ENCODE results near the gene KDR. TPM values are rescaled to one million over a fixed set of nuclear protein-coding genes. Genes with fewer than 3 reads are reported as not detected.

Gene KDR
- 10 to 100 TPM; 53.9 to 77.1 (median 60.2) TPM for polyA plus RNA-seq (ENCODE audit: insufficient read length in 4 of 4)

DNA sequence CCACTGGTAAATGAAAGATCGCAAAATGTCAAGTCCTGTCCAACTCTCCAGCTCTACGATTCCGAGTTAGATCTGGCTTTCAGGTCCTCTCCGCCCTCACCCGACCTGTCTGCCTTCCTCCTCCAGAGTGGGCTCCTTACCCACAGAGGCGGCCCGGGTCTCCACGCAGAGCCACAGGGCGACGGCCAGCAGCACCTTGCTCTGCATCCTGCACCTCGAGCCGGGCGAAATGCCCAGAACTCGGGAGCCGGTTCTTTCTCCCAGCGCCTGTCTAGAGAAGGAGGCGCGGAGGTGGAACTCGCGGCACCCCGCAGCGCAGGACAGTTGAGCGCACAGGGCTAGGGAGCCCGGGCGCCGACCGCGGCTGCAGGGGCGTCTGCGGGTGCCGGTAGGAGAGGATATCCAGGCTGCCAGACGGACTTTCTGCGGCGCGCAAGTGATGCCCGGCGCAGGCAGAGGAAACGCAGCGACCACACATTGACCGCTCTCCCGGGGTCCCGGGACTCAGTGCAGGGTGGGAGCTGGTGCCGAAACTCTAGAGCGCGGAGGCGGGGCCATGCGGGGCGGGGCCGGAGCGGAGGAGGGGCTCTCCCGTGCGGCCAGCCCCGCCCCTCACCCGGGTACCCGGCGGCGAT, at the start of gene KDR:
Gene KDR (minus strand): TSS at position 509 of the 635 bp plus-strand sequence. CDS start 302 bp downstream, at position 207.
- DNase-seq (ENCODE audit: low read depth in 4 of 4, low spot score in 3 of 4), result peak in 3 of 4 donors; percentile 16 to 24 (median 23)

GRCh38 chr4:55173580-55173979, 48.2 kb upstream of the KDR start:
- DNase-seq (ENCODE audit: low read depth in 4 of 4, low spot score in 3 of 4), result no peak

GRCh38 chr4:55172694-55173287, 47.4 kb upstream of the KDR start:
- DNase-seq (ENCODE audit: low read depth in 4 of 4, low spot score in 3 of 4), result no peak

DNA sequence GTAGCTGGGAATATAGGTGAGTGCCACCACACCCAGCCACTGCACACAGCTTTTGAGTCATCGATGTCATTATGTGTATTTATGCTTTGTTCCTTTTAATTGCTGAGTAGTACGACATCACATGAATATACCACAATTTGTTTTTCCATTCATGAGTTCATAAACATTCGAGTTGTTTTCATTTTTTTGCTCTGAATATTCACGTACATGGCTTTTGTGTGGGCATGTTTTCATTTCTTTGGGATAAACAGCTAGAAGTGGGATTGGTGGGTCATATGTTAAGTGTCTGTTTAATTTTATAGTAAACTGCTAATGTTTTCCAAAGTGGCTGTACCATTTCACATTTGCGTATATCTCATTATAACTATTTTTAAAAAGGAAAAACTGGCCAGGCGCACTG, 45.1 kb upstream of the KDR start:
- DNase-seq (ENCODE audit: low read depth in 4 of 4, low spot score in 3 of 4), result no peak

DNA sequence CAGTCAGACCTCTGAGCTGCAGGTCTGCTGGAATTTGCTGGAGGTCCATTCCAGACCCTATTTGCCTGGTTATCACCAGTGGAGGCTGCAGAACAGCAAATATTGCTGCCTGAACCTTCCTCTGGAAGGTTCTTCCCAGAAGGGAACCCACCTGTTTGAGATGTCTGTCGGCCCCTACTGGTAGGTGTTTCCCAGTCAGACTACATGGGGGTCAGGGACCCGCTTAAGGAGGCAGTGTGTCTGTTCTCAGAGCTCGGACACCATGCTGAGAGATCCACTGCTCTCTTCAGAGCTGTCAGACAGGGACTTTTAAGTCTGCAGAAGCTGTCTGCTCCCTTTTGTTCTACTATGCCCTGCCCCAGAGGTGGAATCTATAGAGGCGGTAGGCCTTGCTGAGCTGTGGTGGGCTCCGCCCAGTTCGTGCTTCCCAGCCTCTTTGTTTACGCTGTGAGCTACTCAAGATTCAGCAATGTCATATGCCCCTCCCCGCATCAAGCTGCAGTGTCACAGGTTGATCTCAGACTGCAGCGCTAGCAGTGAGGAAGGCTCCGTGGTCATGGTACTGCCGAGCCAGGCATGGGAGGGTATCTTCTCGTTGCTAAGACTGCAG, 44.1 kb upstream of the KDR start:
- DNase-seq (ENCODE audit: low read depth in 4 of 4, low spot score in 3 of 4), result no peak

- DNase-seq (ENCODE audit: low read depth in 4 of 4, low spot score in 3 of 4), result no peak
Observed at GRCh38 chr4:55162396-55162795, 37.0 kb upstream of the KDR start.

GRCh38 chr4:55161739-55162138, 36.3 kb upstream of the KDR start:
- no peak for DNase-seq (ENCODE audit: low read depth in 4 of 4, low spot score in 3 of 4)

- DNase-seq (ENCODE audit: low read depth in 4 of 4, low spot score in 3 of 4), result no peak
Observed at GRCh38 chr4:55159851-55160250, 34.5 kb upstream of the KDR start.

DNA sequence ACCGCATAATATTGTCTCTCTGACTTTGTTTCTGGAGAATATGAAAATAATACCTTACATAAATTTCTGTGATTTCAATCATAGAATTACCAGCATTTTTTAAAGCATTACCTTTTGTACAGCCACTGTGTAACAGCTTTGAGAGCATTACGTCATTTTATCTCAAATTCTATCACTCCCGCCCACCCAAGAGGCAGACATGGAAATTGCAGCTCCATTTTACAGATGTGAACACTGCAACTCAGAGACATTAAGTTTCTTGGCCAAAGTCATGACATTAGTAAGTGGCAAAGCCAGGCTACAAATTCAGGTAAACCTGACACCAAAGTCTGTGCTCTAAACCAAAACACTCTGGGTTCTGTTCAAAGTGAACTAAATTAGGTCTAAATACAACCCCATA, 33.6 kb upstream of the KDR start:
- no peak for DNase-seq (ENCODE audit: low read depth in 4 of 4, low spot score in 3 of 4)

DNA sequence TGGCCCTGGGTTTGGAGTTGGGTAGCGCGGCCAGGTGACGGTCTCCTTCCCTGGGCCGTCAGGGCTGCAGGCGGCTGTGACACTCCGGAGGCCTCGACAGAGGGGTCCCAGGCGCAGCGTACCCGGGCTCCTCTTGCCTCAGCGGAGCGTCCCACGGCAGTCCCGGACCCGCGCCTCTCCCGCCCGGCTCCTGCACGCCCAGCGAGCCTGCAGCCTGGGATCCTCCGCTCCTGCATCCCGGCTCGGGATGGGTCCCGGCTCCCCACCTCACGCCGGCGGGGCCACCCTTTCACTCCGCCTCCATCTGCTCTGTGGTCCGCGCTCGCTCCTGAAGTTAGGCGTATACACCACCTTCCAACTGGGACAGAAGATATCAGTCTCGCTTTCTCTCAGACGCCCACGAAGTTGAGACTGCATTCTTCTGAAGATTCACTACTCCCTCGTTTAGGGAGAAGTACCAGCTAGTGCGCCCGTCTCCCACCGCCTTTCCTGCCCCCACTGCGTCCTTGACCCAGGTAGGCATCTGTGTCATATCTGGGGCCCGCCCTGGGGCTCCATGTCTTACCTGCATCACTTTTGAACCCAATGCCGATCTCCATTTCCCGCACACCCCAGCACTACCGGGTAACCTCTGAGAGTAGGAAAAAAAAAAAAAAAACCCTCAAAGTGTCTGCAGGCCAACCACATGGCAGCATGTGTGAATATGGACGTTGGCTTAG, 32.3 kb upstream of the KDR start:
- no peak for DNase-seq (ENCODE audit: low read depth in 4 of 4, low spot score in 3 of 4)

- DNase-seq (ENCODE audit: low read depth in 4 of 4, low spot score in 3 of 4), result no peak
Observed at GRCh38 chr4:55154933-55155332, 29.5 kb upstream of the KDR start.

DNA sequence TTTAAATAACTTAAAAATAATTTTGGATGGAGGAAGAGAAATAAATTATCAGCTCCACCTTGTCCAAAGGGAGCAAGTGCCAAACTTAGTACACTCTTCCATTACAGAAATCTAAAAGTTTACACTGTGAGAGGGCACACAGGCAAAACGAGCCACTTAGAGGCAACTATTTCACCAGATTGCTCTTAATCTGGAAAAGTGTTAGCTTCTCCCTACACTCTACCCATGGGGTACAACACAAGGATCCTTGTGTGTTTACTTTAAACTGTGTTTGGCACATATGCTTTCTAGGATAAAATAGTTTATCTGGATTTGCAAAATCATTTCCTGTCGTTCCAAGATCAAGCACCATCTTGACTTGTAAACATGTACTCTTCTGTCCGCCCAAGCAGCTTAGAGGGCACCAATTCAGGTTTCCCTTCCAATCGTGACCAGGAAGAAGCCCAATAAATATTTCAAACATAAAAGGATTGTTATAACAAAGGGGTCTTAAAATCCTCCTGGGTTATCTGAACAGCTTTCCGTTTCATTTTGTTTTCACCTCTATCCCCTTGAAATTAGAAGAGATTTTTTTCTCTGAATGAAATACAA, 29.0 kb upstream of the KDR start:
- DNase-seq (ENCODE audit: low read depth in 4 of 4, low spot score in 3 of 4), result no peak

DNA sequence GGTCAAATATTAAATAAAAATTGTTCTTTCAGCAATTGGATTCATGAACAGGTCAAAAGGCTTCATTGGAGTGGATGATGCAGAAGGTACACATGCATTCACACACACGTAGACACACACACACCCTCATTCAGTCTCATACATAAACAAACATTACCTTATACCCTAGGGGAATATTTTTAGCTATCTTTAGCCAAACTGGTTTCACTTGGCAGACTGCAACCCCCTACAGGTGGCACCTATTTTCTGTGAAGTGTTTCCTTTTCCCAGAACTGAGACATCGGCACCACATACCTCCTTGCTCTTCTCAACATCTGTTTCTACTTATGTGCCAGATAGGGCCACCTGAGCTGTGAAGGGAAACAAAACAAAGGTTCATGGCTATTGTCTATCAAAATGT, 18.5 kb upstream of the KDR start:
- DNase-seq (ENCODE audit: low read depth in 4 of 4, low spot score in 3 of 4), result no peak

DNA sequence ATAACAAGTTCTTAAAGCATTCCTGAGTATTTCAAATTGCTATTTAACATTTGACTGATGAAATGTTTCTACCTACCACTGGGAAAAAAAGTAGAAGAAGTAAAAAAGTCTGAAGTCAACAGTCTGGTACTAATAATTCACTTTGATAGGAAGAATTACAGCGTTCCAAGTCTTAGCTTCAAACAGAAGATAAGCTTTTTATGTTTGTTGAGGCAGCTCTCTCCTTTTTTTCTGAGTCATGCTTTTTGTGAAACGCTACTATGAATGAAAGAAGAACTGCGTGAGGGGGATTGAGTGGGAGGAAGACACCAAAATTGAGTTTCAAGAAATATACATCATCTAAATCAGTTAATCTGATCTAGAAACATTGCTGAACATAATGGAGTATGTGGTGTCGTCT, 13.0 kb upstream of the KDR start:
- DNase-seq (ENCODE audit: low read depth in 4 of 4, low spot score in 3 of 4), result no peak

GRCh38 chr4:55136634-55137033, 11.2 kb upstream of the KDR start:
- no peak for DNase-seq (ENCODE audit: low read depth in 4 of 4, low spot score in 3 of 4)

DNA sequence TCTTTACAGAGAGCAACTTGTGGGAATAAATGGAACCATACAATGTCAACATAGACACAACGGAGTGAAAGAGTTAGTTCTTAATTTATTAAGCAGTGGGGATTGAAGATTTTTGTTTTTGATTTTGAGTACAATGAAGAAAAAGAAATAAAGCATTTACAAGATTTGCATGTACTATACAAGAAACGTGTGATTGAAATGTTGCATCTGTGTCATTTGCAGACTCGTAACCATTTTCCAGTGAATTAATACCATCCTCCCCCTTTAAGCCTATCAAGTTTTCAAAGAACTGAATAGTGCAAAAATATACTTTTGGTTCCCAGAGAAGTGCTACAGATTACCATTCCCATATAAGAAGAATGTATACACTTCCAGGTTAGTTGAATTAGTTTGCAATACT, 8.6 kb upstream of the KDR start:
- no peak for DNase-seq (ENCODE audit: low read depth in 4 of 4, low spot score in 3 of 4)

DNA sequence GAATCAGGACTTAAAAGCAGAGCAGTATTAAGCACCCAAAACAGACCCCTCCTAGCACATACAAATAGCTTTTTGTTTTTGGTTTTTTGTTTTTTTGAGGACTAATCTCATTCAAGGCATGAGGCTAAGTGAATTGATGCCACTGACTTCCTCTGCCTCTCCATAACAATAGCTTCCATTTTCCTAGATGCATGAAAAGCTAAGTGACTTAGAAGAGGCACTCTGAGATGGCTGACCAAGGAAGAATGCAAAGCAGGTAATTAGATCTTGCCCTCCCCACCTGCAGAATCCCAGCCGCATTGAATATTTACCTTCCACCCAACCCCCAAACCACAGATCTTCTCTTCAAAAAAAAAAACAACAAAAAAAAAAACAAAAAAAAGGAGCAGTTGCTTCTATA, 7.4 kb upstream of the KDR start:
- DNase-seq (ENCODE audit: low read depth in 4 of 4, low spot score in 3 of 4), result no peak

- DNase-seq (ENCODE audit: low read depth in 4 of 4, low spot score in 3 of 4), result no peak
Observed at GRCh38 chr4:55127521-55127920, 2.1 kb upstream of the KDR start.

DNA sequence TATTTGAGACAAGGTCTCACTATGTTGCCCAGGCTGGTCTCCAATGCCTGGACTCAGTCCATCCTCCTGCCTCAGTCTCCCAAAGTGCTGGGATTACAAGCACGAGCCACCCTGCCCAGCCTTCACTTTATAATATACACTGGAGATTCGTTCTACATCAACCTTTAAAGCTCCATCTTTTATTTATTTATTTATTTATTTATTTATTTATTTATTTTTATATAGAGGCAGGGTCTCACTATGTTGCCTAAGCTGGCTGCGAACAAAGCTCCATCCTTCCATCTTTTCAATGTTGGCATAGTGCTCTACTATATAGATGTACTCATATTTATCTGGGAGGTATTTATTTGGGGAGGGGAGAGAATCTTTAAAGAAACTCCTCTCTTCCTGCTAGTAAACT, 1.7 kb upstream of the KDR start:
- DNase-seq (ENCODE audit: low read depth in 4 of 4, low spot score in 3 of 4), result no peak

DNA sequence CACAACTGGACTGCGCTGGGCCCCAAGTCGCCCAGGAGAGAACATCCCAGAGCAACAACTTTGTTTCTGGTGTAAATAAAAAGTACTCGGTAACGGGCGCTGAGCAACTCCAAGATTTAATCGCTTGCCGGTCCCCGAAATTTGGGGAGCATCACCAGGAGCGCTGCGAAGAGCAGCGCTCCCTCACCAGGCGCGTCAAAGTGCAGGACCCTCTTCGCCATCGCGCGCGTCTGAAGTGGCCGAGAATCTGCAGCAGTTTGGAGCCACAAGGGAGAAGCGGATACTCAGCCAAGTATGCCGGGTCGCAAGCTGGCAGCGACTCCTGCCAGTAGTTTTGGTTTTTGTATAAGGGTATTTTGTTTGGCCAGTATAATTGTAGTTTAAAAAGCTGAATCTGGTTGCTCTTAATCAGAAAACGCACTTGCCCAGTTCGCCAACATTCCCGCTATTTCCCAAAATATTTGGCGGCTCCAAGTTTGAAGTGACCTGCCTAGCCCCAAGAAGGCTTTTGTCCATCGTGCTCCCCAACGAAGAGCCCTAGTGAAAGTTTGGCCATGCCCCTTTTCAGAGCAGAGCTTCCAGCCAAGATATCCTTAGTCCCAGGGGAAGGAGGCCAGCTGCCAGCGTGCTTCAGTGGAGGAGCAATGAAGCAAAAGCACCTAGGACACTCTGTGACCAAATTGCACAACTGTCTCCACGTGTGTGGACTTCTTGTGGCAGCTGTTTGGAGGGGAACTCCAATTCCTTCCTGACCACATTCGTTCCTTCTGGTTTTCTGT, 557 bp upstream of the KDR start:
- DNase-seq (ENCODE audit: low read depth in 4 of 4, low spot score in 3 of 4), result peak in 1 of 4 donors; percentile 5

Data from right renal pelvis (tissue), 4 donors.